HG02588 (cell line): ENCODE measurements around the gene FFAR1.
"Not testable (repeated sequence)": the region's sequence is repeated elsewhere in the genome, so short reads cannot be mapped to it uniquely, and the experiment has no call there.

Source experiments
- ATAC-seq: cut with Tn5 transposase; IDR thresholded peaks from one replicate; pipeline ENCODE4 v1.9.1; 2021; ENCODE audit warnings: mild to moderate bottlenecking, moderate library complexity; ENCODE audit not compliant: unreplicated experiment

FFAR1 gene

DNA sequence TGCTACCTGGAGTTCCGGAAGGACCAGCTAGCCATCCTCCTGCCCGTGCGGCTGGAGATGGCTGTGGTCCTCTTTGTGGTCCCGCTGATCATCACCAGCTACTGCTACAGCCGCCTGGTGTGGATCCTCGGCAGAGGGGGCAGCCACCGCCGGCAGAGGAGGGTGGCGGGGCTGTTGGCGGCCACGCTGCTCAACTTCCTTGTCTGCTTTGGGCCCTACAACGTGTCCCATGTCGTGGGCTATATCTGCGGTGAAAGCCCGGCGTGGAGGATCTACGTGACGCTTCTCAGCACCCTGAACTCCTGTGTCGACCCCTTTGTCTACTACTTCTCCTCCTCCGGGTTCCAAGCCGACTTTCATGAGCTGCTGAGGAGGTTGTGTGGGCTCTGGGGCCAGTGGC, 11.7 kb downstream of the FFAR1 start:
- ATAC-seq: not testable (repeated sequence)

DNA sequence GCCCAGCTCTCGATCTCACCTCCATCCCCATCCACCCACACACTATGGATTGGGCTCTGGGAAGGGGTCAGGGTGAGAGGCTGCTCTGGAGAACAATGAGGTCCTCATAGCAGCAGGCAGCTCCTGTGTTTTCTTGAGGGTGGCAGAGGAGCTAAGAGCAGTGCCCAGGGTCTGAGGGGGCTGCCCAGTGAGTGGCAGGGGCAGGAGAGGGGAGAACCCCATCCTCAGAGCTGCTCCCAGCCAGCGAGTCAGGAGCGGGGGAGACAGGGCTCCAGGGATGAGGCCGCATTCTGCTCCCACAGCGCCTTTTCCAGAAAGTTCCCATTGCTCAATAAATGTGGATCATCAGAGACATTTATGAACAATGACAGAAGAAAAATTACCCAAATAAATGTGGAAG, 12.4 kb downstream of the FFAR1 start:
- ATAC-seq: not testable (repeated sequence)

DNA sequence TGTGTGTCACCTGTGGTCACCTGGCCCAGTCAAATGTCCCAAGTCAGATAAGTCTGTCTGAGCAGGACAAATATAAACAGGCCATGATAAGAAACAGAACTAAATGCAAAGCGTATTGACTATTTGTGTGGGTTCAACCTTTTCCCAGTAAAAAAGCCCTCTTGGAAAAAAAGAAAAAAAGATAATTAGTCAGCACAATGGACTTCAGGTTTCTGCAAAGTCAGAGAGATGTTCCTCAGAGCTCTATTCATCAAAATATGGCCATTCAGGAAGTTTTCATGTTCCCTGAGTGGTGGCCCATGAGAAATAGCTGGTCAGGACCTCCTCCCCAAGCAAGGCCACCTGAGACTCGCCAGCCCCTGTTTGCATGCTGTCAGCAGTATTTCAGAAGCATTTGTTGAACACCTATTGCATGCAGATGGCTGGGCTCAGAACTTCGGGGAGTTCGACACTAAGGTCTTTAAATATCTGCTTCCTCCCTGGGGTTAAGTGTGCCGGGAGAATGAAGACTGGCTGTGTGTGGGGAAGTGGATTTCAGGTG, 13.2 kb downstream of the FFAR1 start:
- no peak for ATAC-seq

DNA sequence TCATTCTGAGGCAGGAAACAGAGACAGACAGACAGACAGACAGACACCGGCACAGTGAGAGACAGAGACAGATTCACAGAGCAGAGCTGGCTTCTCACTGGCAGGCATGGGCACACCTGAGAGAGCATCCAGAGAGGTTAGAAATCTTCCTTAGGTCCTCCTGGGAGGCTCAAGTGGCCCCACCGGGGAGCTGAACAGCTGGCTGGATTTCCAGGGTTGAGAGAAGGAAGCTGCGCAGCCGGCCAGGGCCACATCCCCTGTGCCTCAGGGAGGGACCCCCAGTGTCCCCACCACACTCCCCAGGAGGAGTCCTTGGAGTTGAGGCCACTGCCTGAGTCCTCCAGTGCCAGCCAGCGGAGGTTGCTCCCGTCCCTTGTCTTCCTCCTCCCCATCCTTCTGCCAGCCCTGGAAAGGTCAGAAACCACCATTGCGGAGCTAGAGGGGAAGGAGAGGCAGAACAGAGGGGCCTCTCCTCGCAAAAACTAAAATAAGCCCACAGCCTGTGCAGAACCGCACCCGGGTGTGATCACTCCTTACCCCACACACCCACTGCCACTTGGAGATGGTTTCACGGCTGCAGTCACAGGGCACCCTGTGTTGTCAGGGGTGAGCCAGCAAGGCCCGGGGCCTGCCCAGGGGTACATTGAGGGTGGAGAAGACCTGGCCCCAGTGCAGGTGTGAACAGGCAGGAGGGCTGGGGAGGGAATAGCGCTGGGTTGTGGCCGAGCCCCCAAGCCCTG, 14.7 kb downstream of the FFAR1 start:
- no peak for ATAC-seq

DNA sequence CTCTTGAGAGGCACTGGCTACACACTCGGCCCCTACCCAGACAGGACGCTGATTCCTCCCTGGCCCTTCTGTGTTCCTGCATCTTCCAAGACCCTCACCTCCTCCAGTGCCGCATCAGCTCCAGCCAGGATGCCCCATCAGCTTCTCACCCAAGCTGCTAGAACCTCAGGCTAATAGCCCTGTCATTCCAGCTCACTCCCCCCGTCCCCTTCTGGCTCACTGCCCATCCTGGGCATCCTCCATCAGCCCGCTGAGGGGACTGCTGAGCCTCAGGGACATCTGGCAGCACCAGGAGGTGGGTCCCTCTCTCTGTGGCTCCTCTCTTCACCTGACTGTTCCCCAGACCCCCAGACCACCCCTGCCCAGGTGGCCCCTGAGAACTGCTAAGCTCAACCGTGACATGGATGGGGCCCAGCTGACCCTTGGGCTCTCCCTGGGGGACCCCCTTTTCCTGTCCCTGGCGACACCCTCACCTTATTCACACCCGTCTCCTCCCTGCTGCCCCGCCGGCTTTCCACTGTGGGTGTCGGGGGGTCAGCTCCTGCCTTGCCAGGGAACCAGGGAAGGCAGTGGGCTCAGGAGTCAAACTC, 15.4 kb downstream of the FFAR1 start:
- ATAC-seq: no peak

DNA sequence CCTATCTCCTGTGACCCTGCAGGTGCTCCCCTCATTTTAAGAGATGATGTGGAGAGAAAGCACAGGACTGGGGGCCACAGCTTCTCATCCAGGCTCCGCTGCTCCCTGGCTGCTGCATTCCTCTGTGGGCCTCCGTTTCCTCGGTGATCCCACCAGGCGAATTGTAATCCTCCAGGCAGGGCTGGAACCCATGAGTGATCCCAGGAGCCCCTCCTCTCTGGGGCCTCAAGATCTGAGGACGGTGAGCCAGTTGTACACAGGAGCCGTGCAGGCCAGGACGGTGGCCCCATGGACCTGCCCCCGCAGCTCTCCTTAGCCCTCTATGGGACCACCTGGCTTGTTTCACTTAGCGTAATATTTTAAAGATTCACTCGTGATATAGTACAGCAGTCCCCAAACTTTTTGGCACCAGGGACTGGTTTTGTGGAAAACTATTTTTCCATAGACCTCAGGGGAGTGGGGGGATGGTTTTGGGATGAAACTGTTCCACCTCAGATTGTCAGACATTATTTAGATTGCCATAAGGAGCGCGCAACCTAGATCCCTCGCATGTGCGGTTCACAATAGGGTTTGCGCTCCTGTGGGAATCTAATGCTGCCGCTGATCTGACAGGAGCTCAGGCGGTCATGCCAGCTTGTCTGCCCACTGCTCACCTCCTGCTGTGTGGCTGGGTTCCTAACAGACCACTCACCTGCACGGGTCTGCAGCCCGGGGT, 16.2 kb downstream of the FFAR1 start:
- no peak for ATAC-seq

DNA sequence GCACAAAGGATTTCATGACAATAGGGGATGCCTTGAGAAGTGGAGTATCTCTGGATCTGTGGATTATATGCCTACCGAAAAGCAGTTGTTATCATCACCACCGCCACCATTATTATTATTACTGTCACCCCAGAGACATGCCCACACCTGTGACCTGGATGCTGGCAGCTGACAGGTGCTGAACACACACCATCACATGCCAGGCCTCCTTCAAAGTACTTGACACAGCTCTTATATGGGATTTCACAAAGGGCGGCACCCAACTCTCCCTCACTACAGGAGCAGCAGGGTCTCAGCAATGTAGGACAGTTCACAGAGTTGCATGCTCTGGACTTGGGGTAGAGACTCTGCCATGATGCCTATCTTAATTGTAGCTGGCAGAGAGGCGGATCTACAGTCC, 17.6 kb downstream of the FFAR1 start:
- no peak for ATAC-seq

DNA sequence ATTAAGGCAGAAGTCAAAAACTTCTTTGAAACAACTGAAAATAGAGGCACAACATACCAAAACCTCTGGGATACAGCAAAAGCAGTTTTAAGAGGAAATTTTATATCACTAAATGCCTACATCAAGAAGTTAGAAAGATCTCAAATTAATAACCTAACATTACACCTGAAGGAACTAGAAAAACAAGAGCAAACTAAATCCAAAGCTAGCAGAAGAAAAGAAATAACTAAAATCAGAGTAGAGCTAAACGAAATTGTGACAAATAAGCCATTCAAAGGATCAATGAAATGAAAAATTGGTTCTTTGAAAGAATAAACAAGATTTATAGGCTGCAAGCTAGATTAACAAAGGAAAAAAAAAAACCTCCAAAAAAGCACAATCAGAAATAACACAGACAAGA, 20.7 kb downstream of the FFAR1 start:
- no peak for ATAC-seq

DNA sequence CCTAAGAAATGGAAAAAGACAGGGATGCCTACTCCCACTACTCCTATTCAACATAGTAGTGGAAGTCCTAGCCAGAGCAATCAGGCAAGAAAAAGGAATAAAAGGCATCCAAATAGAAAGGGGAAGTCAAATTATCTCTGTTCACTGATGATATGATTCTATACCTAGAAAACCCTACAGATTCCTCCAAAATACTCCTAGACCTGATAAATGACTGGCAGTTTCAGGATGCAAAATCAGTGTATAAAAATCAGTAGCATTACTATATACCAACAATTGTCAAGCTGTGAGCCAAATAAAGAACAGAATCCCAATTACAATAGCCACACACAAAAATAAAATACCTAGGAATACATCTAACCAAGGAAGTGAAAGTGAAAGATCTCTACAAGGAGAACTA, 21.8 kb downstream of the FFAR1 start:
- no peak for ATAC-seq

DNA sequence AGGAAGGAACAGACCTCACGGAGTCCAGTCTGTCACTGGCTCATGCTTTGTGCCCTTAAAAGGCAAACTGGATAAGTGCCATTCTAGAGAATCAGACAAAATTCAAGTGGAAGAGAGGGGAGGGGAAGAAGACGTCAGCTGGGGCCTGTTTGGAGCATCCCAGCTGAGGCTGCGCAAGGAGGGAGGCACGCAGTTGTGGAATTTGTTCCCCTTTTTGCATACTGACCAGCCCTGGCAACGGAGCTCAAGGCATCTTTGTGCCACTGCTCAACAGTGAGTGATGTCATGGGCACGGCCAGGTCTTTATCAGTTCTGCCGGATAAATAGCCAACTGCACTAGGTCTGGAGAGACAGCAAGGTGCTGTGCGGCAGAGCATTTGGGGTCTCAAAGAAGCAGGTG, 23.0 kb downstream of the FFAR1 start, which contains the start of gene GPR42:
TSS of gene GPR42 (plus strand) at position 347 of the 400 bp plus-strand sequence. CDS start 292 bp downstream, outside the sequence.
- ATAC-seq: no peak

DNA sequence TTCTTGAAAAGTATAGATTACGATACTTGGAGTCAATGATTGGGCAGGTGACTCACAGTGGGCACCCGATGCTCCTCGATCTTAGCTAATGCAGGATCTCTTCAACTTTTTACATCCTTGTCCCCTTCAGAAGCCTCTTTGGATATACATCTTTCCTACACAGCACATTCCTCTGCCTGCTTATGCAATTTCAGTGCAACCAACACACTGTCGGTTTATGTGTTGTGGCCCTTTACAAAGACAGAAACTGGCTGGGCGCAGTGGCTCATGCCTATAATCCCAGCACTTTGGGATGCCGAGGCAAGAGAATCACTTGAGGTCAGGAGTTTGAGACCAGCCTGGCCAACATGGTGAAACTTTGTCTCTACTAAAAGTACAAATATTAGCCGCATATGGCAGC, 25.8 kb downstream of the FFAR1 start:
- no peak for ATAC-seq

DNA sequence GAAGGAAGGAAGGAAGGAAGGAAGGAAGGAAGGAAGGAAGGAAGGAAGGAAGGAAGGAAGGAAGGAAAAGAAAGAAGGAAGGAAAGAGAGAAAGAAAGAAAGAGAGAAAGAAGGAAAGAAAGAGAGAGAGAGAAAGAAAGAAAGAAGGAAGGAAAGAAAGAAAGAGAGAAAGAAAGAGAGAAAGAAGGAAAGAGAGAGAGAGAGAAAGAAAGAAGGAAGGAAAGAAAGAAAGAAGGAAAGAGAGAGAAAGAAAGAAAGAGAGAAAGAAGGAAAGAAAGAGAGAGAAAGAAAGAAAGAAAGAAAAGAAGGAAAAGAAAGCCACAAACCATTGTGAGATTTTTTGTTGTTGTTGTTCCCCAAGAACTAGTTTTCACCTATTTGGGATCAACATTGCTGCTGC, 26.3 kb downstream of the FFAR1 start:
- ATAC-seq: not testable (repeated sequence)

DNA sequence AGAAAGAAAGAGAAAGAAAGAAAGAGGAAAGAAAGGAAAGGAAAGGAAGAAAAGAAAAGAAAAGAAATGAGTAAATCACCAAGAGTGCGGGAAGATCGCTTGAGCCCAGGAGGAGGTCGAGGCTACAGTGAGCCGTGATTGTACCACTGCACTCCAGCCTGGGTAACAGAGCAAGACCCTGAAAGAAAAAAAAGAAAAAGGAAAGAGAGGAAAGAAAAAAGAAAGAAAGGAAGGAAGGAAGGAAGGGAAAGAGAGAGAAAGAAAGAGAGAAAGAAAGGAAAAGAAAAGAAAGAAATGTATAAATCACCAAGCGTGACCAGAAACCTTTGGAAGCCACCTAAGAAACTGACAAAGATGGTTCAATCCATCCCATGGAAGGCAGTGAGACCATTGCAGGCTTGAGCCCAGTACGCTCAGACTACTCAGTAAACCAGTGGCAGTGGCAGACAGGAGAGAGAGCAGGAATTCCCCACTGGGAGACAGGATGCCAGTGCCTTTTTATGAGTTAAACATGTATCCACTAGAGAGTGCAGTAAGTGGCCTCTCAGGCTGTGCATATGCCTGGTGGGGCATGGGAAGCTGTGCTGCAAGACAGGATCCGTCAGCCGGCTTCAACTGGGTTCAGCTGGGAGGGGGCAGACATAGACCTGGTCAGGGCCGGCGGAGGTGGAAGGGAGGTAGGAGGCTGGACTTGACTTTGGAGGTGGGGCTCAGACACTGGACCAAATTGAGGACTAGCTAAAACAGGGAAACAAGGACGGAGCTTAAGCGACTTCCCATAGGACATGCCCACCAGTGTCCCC, 28.0 kb downstream of the FFAR1 start:
- ATAC-seq: no peak

DNA sequence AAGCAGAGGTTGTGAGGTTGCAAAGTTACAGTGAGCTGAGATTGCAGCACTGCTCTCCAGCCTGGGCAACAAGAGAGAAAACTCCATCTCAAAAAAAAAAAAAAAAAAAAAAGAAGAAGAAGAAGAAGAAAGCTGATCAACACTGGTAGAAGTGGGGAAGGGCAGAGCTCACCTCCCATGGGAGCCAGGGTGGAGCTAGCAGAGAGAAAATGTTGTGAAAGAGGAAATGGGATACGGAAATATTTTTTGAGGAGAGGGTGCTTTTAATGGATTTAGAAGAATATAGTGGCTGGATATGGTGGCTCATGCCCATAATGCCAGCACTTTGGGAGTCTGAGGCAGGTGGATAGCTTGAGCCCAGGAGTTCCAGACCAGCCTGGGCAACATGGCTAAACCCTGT, 30.0 kb downstream of the FFAR1 start:
- ATAC-seq: no peak

DNA sequence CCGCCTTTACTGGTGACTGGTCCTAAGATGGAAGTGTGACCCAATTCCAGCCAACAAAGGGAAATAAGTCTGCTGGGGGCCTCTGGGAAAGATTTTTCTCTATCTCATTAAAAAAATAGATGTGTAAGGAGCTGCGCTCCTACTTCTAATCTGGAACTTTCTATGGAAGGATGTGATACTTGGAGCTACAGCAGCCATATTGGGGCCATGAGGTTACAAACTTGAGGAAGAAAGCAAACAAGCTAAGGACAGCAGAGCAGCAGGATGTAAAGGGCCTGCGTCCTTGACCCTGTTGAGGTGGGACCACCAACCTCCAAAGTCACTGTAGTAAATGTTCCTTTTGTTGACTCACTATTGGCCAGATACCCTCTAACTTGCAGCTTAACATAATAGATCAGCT, 30.7 kb downstream of the FFAR1 start:
- ATAC-seq: no peak

DNA sequence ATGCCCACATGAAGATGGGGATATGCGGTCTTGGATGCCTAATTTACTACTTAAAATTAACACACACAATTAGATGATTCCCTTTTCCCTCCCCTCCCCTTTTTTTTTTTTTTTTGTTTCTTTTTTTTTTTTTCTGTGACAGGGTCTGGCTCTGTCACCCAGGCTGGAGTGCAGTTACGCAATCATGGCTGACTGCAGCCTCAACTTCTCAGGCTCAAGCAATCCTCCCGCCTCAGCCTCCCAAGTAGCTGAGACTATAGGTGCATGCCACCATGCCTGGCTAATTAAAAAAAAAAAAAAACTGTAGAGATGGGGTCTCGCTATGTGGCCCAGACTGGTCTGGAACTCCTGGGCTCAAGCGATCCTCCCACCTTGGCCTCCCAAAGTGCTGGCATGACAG, 31.8 kb downstream of the FFAR1 start:
- ATAC-seq: not testable (repeated sequence)

DNA sequence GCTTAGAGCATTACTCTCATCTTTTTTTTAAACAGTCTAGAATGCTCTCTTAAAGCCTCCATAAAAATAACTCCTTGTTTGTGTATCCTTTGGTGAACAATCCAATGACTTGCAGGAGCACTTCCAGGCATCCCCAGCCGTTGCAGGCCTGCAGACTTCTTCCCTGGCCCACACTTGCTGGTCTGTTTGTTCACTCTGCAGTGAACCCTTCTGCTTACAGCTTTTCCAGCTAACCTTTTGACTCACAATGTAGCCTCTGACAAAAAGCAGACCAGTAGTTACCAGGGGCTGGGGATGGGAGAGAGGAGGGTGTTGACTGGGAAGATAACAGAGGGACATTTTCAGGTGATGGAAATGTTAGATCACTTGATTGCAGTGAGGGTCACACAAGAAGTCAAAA, 32.3 kb downstream of the FFAR1 start:
- no peak for ATAC-seq

DNA sequence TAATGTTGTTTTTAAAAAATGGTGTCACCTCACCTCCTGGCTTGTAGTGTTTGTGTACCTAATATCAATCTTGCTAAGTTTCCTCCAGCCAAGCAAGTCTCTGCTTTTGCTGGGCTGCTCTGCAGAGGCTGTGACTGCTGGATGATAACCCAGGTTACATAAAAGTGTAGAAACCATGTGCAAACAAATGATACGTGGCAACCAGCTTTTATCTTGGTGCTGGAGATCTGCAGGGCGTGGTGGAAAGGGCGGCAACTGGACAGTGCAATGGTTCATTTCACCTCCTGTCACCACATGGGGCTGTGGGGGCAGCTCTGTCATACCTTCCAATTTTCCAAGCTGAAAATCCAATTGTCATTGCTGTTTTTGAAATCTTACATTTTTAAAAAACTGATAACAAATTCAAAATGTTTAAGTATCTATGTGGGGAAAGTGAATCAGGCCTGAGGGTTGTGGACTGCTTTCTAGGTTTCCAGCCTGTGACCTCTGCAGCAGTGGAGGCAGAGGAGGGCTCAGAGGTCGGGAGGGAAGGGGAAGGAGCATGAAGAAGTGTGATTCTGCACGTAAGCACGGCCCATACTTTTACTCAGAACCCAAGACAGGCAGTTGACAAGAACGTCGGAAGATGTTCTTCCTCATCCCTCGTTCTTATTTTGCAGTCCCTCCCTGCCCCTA, 32.9 kb downstream of the FFAR1 start:
- ATAC-seq: no peak

DNA sequence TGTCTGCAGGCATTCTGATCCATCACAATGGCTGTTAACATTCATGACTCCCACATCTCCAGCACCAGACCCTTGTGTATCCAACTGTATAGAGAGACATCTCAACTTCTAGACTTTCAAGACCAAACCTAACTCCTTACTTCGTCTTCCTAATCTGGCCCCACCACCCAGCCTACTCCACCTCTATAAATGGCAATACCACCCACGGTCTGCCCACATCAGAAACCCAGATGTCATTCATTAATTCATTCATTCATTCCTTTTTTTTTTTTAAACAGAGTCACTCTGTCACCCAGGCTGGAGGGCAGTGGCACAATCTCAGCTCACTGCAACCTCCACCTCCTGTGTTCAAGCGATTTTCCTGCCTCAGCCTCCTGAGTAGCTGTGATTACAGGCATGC, 33.6 kb downstream of the FFAR1 start:
- ATAC-seq: no peak

DNA sequence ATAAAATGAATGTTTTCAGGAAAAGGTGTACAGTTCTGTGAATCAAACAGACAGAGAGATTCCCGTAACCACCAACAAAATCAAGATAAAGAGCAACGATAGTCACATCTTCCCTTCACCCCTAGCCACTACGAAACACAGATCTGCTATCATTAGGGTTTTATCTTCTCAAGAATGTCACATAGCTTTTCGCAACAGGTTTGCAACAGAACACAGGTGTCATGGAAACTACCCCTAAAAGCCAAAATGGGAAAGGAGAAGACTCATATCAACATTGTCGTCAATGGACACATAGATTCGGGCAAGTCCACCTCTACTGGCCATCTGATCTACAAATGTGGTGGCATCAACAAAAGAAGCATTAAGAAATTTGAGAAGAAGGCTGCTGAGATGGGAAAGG, 34.2 kb downstream of the FFAR1 start:
- no peak for ATAC-seq
